Measurements from ENCODE around the gene SIN3B.

SIN3B gene

GRCh38 chr19:16917401-16917800 is 88.2 kb downstream of the SIN3B start:
- DNase-seq, result no peak

DNA sequence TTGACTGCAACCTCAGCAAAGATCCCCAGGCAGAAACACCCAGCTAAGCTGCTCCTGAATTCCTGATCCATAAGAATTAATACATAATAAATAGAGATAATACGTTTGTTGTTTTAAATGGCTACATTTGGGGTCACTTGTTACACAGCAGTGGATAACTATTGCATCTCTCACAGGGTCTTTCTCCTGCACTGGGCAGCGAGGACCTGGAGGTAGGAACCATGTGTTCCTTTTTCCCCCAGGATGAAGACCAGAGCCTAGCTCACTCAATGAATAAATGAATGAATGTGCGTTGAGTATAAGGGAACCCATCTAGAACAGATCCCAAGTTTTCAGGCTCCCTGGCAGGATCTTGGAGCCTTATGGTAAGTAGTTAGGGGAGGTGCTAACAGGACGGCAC is 90.3 kb downstream of the SIN3B start:
- DNase-seq, result no peak

DNA sequence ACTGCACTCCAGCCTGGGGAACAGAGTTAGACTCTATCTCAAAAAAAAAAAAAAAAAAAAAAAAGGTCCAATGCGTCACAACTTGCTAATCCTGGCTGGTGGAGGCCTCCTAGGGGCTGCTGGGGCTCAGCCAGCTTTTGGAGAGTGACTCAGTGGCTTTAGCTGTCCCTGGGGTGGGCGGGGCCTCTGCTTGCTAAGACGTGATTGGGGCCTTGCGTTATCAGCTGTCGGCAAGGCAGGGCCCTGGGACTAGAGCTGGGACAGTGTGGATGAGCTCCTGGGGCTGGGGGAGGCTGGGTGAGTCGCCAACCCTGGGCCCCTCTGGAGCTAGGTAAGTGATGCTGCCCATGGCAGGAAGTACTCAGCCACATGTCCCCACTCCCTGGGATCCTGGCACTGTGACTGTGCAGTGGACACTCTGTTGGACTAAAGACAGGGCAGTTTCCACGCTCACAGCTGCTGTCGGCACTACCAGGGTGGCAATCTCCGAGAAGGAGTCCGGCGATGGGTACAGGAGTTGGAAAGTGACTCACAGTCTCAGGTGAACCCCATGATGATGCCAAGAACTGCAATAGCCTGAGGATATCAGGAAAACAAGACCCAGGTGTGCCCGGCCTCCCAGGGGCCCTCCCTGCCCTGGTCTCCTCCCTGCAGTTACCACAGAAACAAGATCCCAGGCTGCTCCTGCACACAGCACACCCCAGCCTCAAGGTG is 91.8 kb downstream of the SIN3B start:
- DNase-seq, result no peak

DNA sequence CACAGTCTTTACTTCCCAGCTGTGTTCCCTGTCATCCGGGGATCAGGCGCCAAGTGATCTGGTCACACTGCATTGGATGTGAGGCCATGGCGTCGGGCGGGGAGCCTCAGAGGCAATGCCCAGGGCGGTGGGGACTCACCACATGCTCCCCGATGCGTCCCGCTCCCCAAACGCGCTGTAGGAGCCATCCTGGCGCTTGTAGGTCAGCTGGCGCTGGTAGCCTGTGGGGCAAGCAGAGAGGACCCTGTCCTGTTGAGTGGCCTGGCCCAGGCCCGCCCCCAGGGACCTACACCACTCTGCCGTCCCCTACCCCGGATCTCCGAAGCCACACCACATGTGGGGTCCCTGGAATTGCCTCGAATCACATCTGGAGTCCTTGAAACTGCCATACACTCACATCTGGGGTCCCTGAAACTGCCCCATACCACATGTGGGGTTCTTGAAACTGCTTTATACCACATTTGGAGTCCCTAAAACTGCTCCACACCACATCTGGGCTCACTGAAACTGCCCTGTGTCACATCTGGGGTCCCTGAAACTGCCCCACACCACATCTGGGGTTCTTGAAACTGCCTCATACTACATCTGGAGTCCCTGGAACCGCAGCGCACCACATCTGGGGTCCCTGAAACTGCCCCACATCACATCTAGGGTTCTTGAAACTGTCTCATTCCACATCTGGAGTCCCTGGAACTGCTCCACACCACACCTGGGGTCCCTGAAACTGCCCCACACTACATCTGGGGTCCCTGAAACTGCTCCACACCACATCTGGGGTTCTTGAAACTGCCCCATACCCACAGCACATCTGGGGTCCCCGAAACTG is 92.8 kb downstream of the SIN3B start:
- no peak for DNase-seq

GRCh38 chr19:16922592-16922934 is 93.4 kb downstream of the SIN3B start:
- DNase-seq, result no peak

DNA sequence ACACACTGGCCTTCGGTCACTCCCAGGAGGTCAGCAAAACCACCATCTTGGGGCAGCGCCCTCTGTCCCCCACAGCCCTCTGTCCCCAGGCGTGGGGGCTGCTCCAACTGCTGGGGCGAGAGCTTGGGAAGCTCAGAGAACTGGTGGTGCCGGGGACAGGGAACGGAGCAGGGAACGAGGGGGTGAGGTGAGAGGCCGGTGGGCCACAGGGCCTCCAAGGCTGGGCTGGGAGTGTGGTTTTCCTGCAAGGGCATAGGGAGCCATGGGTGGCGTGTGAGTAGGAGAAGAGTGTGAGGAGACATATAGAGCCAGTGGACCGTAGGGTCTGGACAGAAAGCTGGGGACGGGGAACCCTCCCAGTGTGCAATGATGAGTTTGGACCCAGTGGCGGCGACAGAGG is 93.8 kb downstream of the SIN3B start:
- no peak for DNase-seq

GRCh38 chr19:16927883-16928282 is 98.7 kb downstream of the SIN3B start:
- no peak for DNase-seq

DNA sequence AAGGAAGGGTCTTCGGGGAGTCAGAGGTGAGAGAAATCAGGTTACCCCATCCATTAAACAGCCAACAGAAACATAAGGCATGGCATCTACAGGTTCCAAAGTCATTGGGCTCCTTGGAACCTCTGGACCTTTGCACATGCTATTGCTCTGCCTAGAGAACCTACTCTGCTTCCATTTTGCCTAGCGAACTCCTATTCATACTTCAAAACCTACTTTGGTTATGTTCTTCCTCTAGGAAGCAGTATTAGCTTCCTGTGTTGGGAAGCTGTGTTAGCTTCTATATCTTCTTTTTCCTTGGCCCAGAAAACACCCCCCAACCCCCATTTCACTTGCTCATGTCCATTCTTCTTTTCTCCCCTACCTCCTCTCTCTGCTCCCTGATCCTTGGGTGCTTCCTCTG is 99.2 kb downstream of the SIN3B start:
- no peak for DNase-seq

DNA sequence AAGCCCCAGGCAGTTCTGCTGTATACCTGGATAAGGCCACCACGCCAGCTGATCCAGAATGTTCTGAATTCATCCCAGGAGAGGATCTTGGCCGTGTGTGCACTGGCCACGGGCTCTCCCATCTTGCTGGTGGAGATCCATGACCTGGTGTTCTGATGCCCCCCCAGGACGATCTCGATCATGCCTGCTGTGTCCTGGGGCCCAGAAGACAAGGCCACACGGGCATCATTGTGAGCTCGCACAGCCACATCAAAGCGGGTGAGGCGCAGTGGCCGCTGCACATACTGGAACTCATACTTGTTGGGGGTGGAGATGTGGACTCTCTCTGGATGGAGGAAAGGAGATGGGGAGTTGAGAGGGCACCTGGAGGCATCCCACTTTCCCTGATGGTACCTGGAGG is 99.7 kb downstream of the SIN3B start:
- DNase-seq, result no peak
